Small intestine (tissue), 7 donors: ENCODE results near the gene NT5DC4. TPM values are rescaled to one million over a fixed set of nuclear protein-coding genes. Genes with fewer than 3 reads are reported as not detected.

ENCODE experiments used
- DNase-seq, 2 donors: peaks; one replicate each; pipeline versions ENCODE4 v3.0.0 to v3.0.0-alpha.2; 2013
- FAIRE-seq: peaks from 2 replicates; lab custom pipeline; 2012; peaks lifted over from hg19 to GRCh38; lab: Jason Lieb, UNC
- H3K27ac ChIP-seq, 3 donors: one replicate each; pipeline ENCODE4 v1.5.1; 2013; ENCODE audit warnings: low read length in 2 of 3, mild to moderate bottlenecking in 2 of 3, control low read depth in 1 of 3, inconsistent platforms in 1 of 3, low read depth in 1 of 3, moderate library complexity in 1 of 3
- H3K27me3 ChIP-seq, 3 donors: one replicate each; pipeline ENCODE4 v1.6.1; 2013; ENCODE audit warnings: low read length in 3 of 3, inconsistent platforms in 1 of 3; ENCODE audit not compliant: control insufficient read depth in 3 of 3, insufficient read depth in 3 of 3
- H3K36me3 ChIP-seq, 3 donors: one replicate each; pipeline ENCODE4 v1.6.1; 2013; ENCODE audit warnings: low read length in 3 of 3, inconsistent platforms in 1 of 3, low read depth in 1 of 3, mild to moderate bottlenecking in 1 of 3, moderate library complexity in 1 of 3; ENCODE audit not compliant: control insufficient read depth in 3 of 3, insufficient read depth in 2 of 3
- H3K4me1 ChIP-seq, 3 donors: one replicate each; pipeline ENCODE4 v1.6.1; 2013; ENCODE audit warnings: low read length in 2 of 3, inconsistent platforms in 1 of 3, low read depth in 1 of 3, mild to moderate bottlenecking in 1 of 3, moderate library complexity in 1 of 3; ENCODE audit not compliant: control insufficient read depth in 3 of 3, insufficient read depth in 2 of 3
- H3K4me3 ChIP-seq, 3 donors: one replicate each; pipeline ENCODE4 v1.5.1; 2013; ENCODE audit warnings: low read length in 3 of 3, control low read depth in 1 of 3, inconsistent platforms in 1 of 3, low read depth in 1 of 3, mild to moderate bottlenecking in 1 of 3, moderate library complexity in 1 of 3
- H3K9me3 ChIP-seq, 2 donors: one replicate each; pipeline ENCODE4 v1.6.1; 2013; ENCODE audit warnings: low read depth in 1 of 2, low read length in 1 of 2; ENCODE audit not compliant: control insufficient read depth in 2 of 2, insufficient read depth in 1 of 2
- WGBS, 3 donors: extraction: QIAGEN DNeasy Blood & Tissue Kit; methylation state at CpG; one replicate each; pipeline ENCODE4 v1.1.7; 2013; 5-methylcytosine and 5-hydroxymethylcytosine counted together
- polyA plus RNA-seq, 4 donors: library from polyadenylated mRNA; stranded (reverse) in 3 of 4; unstranded in 1 of 4; fragments of 200-250 nt in 3 of 4; fragments of 120-200 nt in 1 of 4; gene quantifications; one replicate each; pipeline versions ENCODE4 v1.2.1 to v1.2.3, GENCODE V29; 2013
- donor health status: healthy with polysubstance abuse.
- donor health status: control.
- donor health status: control.
- donor health status: Bipolar disorder and iron deficiency.
- donor health status: healthy.

The NT5DC4 gene
- polyA plus RNA-seq, 4 donors: 0.04 to 0.86 TPM; not detected in 2

GRCh38 chr2:112772911-112773475, 52.2 kb downstream of the NT5DC4 start:
- no peak overlapping the region for H3K27ac ChIP-seq

GRCh38 chr2:112773556-112773955, 52.7 kb downstream of the NT5DC4 start:
- Histone ChIP-seq H3K4me1 (no peaks in the 10 kb centered on the region), H3K36me3 (no peaks in the 10 kb centered on the region), H3K27ac (no peak overlapping the region), H3K9me3 (no peaks in the 10 kb centered on the region), H3K4me3 (no peak overlapping the region), H3K27me3 (no peaks in the 10 kb centered on the region)
- FAIRE-seq (no peak), DNase-seq (no peak)
- 77 to 85% (median 81%) methylated on average over 2 of the region's 2 CpGs for WGBS, 3 donors

More at GRCh38 chr2:112772911-112773475, 52.2 kb downstream of the NT5DC4 start:
- Histone ChIP-seq H3K4me1 (no peaks in the 10 kb centered on the region), H3K27me3 (no peaks in the 10 kb centered on the region), H3K4me3 (no peak overlapping the region), H3K9me3 (no peaks in the 10 kb centered on the region), H3K36me3 (no peaks in the 10 kb centered on the region)
- no peak for FAIRE-seq
- no peak for DNase-seq
- 47 to 71% (median 63%) methylated on average over 2 of the region's 2 CpGs for WGBS, 3 donors

DNA sequence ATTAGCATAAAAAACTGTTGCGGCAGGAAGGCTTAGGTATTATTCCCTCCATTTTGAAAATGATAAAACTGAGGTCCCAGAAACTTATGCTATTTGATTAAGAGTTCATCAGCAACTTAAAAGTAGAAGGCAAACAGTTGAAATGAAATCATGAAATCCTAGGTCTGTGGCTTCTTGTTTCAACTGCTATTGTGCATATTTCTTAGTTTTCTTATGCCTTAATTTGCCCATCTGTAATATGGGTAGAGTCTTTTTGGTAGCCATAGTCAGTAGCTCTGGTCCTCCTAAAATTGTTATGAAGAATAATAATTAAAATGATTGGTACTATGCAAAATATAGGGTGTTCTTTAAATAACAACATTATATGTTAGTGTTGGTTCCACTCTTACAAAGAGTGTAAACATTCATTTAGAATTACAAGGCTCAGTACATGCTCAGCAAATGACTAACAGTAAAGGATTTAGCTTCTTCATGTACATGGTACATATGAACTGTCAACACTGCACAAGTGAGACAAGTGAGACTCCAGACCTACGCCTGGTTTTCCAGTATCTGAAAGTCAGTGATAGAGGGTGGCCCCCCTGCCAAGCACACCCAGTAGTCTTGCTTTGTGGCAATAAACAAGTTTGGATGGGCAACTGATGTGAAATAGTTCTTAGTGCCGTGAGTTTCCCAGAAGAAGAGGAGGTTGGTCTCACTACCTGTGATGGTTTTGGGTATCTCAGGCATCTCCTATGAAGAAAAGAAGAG, 53.9 kb downstream of the NT5DC4 start:
- DNase-seq (no peak), FAIRE-seq (no peak)
- H3K36me3 ChIP-seq: no peaks in the 10 kb centered on the region
- H3K9me3 ChIP-seq: no peaks in the 10 kb centered on the region
- H3K27me3 ChIP-seq: no peaks in the 10 kb centered on the region
- H3K27ac ChIP-seq: no peak overlapping the region
- H3K4me3 ChIP-seq: no peak overlapping the region
- WGBS, 3 donors: 94 to 99% (median 97%) methylated on average over 3 of the region's 3 CpGs
- no peaks in the 10 kb centered on the region for H3K4me1 ChIP-seq

DNA sequence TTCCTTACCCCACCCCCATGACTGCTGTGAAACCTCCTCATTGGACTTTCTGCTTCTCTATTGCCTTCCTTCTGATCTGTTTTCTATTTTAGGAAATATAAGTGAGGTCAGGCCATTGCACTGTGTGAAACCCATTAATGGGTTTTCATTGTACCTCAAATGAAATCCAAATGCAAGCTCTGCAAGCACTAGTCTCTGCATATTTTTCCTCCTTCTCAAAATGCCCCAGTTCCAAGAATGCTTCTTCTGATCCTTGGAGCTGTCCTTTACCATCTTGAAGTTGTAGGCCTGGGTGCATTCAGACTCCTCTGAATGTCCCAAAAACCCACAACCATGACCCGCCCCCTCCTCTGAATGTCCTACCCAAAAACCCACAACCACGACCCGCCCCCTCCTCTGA, 55.3 kb downstream of the NT5DC4 start:
- WGBS, 3 donors: 77 to 100% (median 82%) methylated on average over 1 to 3 of the region's 3 CpGs
- no peaks in the 10 kb centered on the region for H3K9me3 ChIP-seq
- H3K27ac ChIP-seq: no peak overlapping the region
- no peaks in the 10 kb centered on the region for H3K4me1 ChIP-seq
- H3K36me3 ChIP-seq: no peaks in the 10 kb centered on the region
- H3K4me3 ChIP-seq: no peak overlapping the region
- no peak for DNase-seq
- FAIRE-seq: no peak
- H3K27me3 ChIP-seq: no peaks in the 10 kb centered on the region

GRCh38 chr2:112777036-112777435, 56.2 kb downstream of the NT5DC4 start:
- H3K4me1 ChIP-seq: no peaks in the 10 kb centered on the region
- no peaks in the 10 kb centered on the region for H3K9me3 ChIP-seq
- H3K27me3 ChIP-seq: no peaks in the 10 kb centered on the region
- H3K36me3 ChIP-seq: no peaks in the 10 kb centered on the region
- no peak overlapping the region for H3K4me3 ChIP-seq
- FAIRE-seq: no peak
- no peak overlapping the region for H3K27ac ChIP-seq
- DNase-seq: no peak

DNA sequence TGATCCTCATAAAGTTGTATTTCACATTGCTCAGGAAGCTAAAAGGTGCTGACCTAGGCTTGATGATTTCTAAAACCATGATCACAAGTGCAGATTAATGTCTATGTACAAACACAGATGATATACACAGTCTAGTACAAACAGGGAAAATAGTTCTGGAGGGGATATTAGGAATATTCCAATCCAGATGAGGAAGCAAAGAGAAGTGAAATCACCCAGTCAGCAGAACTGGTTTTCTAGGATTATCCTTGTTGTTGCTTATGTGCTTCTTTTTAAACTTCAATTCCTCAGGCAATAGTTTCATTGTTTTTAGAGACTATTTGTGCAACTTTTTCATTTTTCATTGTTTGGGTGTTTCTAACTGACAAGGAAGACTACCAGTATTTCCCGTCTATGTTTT, 58.8 kb downstream of the NT5DC4 start:
- H3K27ac ChIP-seq: no peak overlapping the region
- no peak overlapping the region for H3K4me3 ChIP-seq
- no peaks in the 10 kb centered on the region for H3K27me3 ChIP-seq
- H3K4me1 ChIP-seq: no peaks in the 10 kb centered on the region
- H3K9me3 ChIP-seq: no peaks in the 10 kb centered on the region
- DNase-seq (no peak), FAIRE-seq (no peak)
- H3K36me3 ChIP-seq: no peaks in the 10 kb centered on the region
- 84 to 90% (median 87%) methylated on average over 1 of the region's 1 CpG for WGBS, 3 donors

DNA sequence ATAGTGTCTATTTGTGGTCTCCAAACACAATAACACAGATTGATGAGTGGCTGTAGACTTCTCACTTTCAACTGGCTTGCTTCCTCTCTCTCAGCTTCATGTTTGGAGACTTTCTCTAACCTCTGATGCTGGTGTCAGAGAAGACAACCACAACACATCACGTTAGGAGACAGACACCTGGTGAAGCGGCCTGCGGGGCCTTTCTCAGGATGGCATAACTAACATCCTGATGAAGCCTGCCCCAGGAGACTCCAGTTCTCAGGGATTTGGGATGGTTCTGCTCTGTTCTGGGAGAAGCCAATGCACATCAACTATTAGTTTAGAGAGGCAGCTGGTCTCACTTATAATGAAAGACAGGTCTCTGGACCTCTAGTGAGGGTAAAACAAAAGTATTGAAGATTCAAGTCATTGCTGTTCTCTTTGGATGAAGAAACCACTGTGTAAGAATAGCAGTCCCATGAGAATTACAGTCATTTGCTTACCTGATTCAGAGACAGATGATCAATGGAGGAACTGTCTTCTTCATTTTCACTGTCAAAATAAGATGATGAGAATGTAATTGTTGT, 61.5 kb downstream of the NT5DC4 start:
- no peak for FAIRE-seq
- WGBS, 3 donors: 71 to 93% (median 78%) methylated on average over 3 of the region's 3 CpGs

DNA sequence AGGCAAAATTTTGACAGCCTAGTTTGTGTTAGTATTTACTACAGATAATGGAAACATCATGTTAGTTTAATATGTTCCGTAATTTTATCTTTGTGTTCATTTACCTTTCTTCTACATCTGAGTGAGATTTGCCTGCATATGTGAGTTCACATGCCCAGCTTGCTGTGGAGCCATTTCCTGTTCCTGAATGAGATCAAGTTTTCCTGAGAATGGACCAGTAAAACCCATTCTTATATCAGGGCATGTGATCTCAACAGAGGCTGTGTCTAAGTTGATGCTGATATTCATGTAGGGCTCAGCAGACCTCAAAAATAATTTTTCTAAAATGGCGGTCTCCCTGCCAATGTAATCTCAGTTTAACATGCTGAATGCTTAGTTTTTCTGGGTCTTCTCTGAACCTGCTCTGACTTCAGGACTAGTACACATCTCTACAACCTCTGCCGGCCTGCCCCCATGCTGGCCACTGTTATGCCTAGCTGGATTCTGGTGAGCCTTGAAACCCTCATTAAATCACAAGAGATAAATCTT, 62.4 kb downstream of the NT5DC4 start:
- H3K27ac ChIP-seq: no peak overlapping the region
- DNase-seq: no peak
- no peak overlapping the region for H3K4me3 ChIP-seq
- WGBS, 3 donors: 91 to 98% (median 93%) methylated on average over 3 of the region's 3 CpGs
- H3K27me3 ChIP-seq: no peaks in the 10 kb centered on the region
- H3K9me3 ChIP-seq: no peaks in the 10 kb centered on the region
- no peak for FAIRE-seq
- H3K36me3 ChIP-seq: no peaks in the 10 kb centered on the region
- no peaks in the 10 kb centered on the region for H3K4me1 ChIP-seq

More for the DNA sequence above, 61.5 kb downstream of the NT5DC4 start:
- no peaks in the 10 kb centered on the region for H3K4me1 ChIP-seq
- no peak overlapping the region for H3K4me3 ChIP-seq
- no peak overlapping the region for H3K27ac ChIP-seq
- H3K9me3 ChIP-seq: no peaks in the 10 kb centered on the region
- H3K27me3 ChIP-seq: no peaks in the 10 kb centered on the region
- H3K36me3 ChIP-seq: no peaks in the 10 kb centered on the region
- no peak for DNase-seq
